K562 (cell line): Measurements from ENCODE around the gene MED29. TPM values are rescaled to one million over a fixed set of nuclear protein-coding genes. Genes with fewer than 3 reads are reported as not detected.
A peak's percentile ranks its signal among the peaks of the same experiment; 100 is the strongest.

Source experiments
- CREB3L1 ChIP-seq: fragments of 450-650 bp; IDR thresholded peaks from 2 replicates; pipeline ENCODE4 v1.6.1; 2014; ENCODE audit warnings: low read depth, mild to moderate bottlenecking, moderate library complexity, borderline replicate concordance
- GTF2E2 ChIP-seq: fragments of 200-800 bp; sonication (Bioruptor generic); IDR thresholded peaks from 2 replicates; pipeline ENCODE4 v1.6.1; 2016; ENCODE audit warnings: missing genetic modification characterization, missing compliant biosample characterization
- HNRNPUL1 ChIP-seq: fragments of 200-400 bp; formaldehyde crosslinking; IDR thresholded peaks from 2 replicates; pipeline ENCODE4 v1.6.1; 2017; ENCODE audit warnings: low read length
- MEF2A ChIP-seq: IDR thresholded peaks from 2 replicates; pipeline ENCODE4 v1.6.1; 2011; ENCODE audit warnings: low read depth, mild to moderate bottlenecking, low read length, moderate library complexity; ENCODE audit not compliant: control insufficient read depth
- NFXL1 ChIP-seq: fragments of 450-650 bp; formaldehyde crosslinking; IDR thresholded peaks from 2 replicates; pipeline ENCODE4 v1.4.0; 2021; ENCODE audit warnings: mild to moderate bottlenecking
- RB1 ChIP-seq: fragments of 450-650 bp; IDR thresholded peaks from 2 replicates; pipeline ENCODE4 v1.6.1; 2017; ENCODE audit warnings: low read depth, mild to moderate bottlenecking
- SAFB ChIP-seq: fragments of 200-400 bp; formaldehyde crosslinking; IDR thresholded peaks from 2 replicates; pipeline ENCODE4 v1.6.1; 2017; ENCODE audit warnings: low read depth, low read length, borderline replicate concordance
- ZC3H11A ChIP-seq: IDR thresholded peaks from 2 replicates; pipeline ENCODE4 v1.6.1; 2012; ENCODE audit warnings: low read depth, low read length, improper control_type of control experiment
- ZNF12 ChIP-seq: sonication (generic); formaldehyde crosslinking; IDR thresholded peaks from 2 replicates; pipeline ENCODE4 v1.4.0; 2020; ENCODE audit warnings: mild to moderate bottlenecking, missing genetic modification reagents
- ZNF318 ChIP-seq, 2 experiments: fragments of 450-650 bp; IDR thresholded peaks; 2 replicates each; pipeline ENCODE4 v1.6.1; 2016; ENCODE audit warnings: mild to moderate bottlenecking in 2 of 2, borderline replicate concordance in 1 of 2, low read depth in 1 of 2, moderate library complexity in 1 of 2
- polyA plus RNA-seq, 8 experiments: library from polyadenylated mRNA; depleted of rRNA in 4 of 8; stranded (reverse) in 5 of 8; unstranded in 3 of 8; fragments of >200 nt; fragmentation: Nextera tagmentation in 2 of 8; fragmentation: Illumina TruSeq in 1 of 8; extraction: Ambion mirVana in 2 of 8; extraction: Trizol in 1 of 8; gene quantifications; 2 replicates each; pipeline versions ENCODE4 v1.2.1 to v1.2.3, GENCODE V29; 2011 to 2014; ENCODE audit warnings: inconsistent platforms in 1 of 8, missing spikeins in 1 of 8
- total RNA-seq, 7 experiments: library from RNA; depleted of rRNA in 6 of 7; stranded (reverse); fragments of >200 nt in 6 of 7; fragmentation: Illumina TruSeq in 2 of 7; extraction: Trizol in 2 of 7; gene quantifications; 2 replicates each; pipeline versions ENCODE4 v1.2.1 to v1.2.3, GENCODE V29; 2011 to 2021; ENCODE audit warnings: low replicate concordance in 1 of 7
- TF ChIP-seq, protein P1 (sequence below): sonication (generic); formaldehyde crosslinking; IDR thresholded peaks from 2 replicates; pipeline ENCODE4 v1.8.1; 2023; ENCODE audit warnings: mild to moderate bottlenecking, missing genetic modification reagents

Gene MED29
- total and polyA plus RNA-seq, 9 of the 15 experiments (the other 6 are each of a cell fraction or from before 2014, with no cell fraction given): 1.8 to 22.6 (median 12.4) TPM

- no peak for TF ChIP-seq ZNF318 (IDR thresholded peaks at IDR 0.05; ENCODE audit: borderline replicate concordance in 1 of 2, low read depth in 1 of 2)
- no peak for TF ChIP-seq SAFB
- TF ChIP-seq, protein P1, sequence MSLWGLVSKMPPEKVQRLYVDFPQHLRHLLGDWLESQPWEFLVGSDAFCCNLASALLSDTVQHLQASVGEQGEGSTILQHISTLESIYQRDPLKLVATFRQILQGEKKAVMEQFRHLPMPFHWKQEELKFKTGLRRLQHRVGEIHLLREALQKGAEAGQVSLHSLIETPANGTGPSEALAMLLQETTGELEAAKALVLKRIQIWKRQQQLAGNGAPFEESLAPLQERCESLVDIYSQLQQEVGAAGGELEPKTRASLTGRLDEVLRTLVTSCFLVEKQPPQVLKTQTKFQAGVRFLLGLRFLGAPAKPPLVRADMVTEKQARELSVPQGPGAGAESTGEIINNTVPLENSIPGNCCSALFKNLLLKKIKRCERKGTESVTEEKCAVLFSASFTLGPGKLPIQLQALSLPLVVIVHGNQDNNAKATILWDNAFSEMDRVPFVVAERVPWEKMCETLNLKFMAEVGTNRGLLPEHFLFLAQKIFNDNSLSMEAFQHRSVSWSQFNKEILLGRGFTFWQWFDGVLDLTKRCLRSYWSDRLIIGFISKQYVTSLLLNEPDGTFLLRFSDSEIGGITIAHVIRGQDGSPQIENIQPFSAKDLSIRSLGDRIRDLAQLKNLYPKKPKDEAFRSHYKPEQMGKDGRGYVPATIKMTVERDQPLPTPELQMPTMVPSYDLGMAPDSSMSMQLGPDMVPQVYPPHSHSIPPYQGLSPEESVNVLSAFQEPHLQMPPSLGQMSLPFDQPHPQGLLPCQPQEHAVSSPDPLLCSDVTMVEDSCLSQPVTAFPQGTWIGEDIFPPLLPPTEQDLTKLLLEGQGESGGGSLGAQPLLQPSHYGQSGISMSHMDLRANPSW (CRISPR knock-in tag): no peak
- no peak for TF ChIP-seq NFXL1 (CRISPR knock-in tag)
- TF ChIP-seq RB1: peak; percentile 66; the same call in 1 of the 2 replicates
- no peak for TF ChIP-seq ZC3H11A
- TF ChIP-seq GTF2E2 (tag): no peak; the same call in 1 of the 2 replicates
- TF ChIP-seq CREB3L1: 0 out of 2 replicates have a peak, but pooled peaks have one; percentile 3
- TF ChIP-seq MEF2A: no peak
- no peak for TF ChIP-seq HNRNPUL1
- TF ChIP-seq ZNF12 (CRISPR knock-in tag): no peak
Observed at GRCh38 chr19:39409208-39410016, 18.2 kb downstream of the MED29 start (continued).
